Effector memory CD4-positive, alpha-beta T cell (primary cell): Measurements from ENCODE around the gene BICRA.

Source experiments
- DNase-seq, 3 donors: peaks; one replicate each; pipeline ENCODE4 v3.0.0-alpha.2; 2020
- H3K27ac ChIP-seq: 2 replicates; pipeline ENCODE4 v1.7.0; 2013; ENCODE audit warnings: mild to moderate bottlenecking, low read length, moderate library complexity; ENCODE audit not compliant: insufficient read depth, poor library complexity, severe bottlenecking
- H3K27me3 ChIP-seq: replicated peaks from 2 replicates; pipeline ENCODE4 v1.7.0; 2013; ENCODE audit warnings: mild to moderate bottlenecking, low read length; ENCODE audit not compliant: insufficient read depth, control insufficient read depth, poor library complexity, severe bottlenecking
- H3K36me3 ChIP-seq: 2 replicates; pipeline ENCODE4 v1.7.0; 2013; ENCODE audit warnings: mild to moderate bottlenecking, low read length, moderate library complexity; ENCODE audit not compliant: control insufficient read depth, insufficient read depth
- H3K4me1 ChIP-seq: 2 replicates; pipeline ENCODE4 v1.7.0; 2013; ENCODE audit warnings: low read length, mild to moderate bottlenecking; ENCODE audit not compliant: control insufficient read depth, insufficient read depth, poor library complexity, severe bottlenecking
- H3K4me3 ChIP-seq: 2 replicates; pipeline ENCODE4 v1.7.0; 2013; ENCODE audit warnings: low read length, low read depth, mild to moderate bottlenecking; ENCODE audit not compliant: insufficient read depth, poor library complexity, severe bottlenecking
- H3K9me3 ChIP-seq: 2 replicates; pipeline ENCODE4 v1.7.0; 2013; ENCODE audit warnings: mild to moderate bottlenecking, low read length, moderate library complexity; ENCODE audit not compliant: control insufficient read depth

BICRA gene

DNA sequence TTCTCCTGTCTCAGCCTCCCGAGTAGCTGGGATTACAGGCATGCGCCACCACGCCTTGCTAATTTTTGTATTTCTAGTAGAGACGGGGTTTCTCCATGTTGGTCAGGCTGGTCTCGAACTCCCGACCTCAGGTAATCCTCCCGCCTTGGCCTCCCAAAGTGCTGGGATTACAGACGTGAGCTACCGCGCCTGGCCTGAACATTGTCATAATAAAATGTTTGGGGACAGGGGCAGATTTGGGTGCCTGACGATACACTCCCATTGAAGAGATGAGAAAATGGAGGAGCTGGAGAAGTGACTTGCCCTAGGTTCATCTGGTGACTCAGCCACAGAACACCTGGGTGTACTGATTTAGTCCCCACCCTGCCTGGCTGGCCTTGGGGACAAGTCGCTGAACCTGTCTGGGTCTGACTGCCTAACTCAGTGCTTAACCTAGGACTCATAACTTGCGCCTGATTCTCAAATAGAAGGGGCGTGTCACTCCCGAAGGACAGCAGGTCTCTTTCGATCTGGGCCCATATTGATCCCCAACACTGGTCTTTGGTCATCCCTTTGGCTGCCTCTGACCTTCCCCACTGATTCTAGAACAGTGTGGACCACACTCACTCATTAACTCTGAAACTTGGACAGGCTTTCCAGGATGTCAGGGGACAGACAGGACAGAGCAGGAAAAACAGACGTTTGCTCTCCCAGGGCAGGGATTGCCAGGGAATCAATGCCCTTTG is 7.6 kb upstream of the BICRA start:
- H3K9me3 ChIP-seq, result no peaks in the 10 kb centered on the region
- no peaks in the 10 kb centered on the region for H3K27me3 ChIP-seq
- no peak for DNase-seq
- H3K4me1 ChIP-seq, result peaks cover 5% of the 10 kb centered on the region
- H3K36me3 ChIP-seq, result no peaks in the 10 kb centered on the region
- peak overlapping the region; percentile 71 for H3K27ac ChIP-seq
- no peak overlapping the region for H3K4me3 ChIP-seq

GRCh38 chr19:47603706-47604565 is 5.0 kb upstream of the BICRA start:
- Histone ChIP-seq H3K27ac (no peak overlapping the region), H3K36me3 (no peaks in the 10 kb centered on the region), H3K4me1 (peaks cover 9% of the 10 kb centered on the region), H3K9me3 (no peaks in the 10 kb centered on the region), H3K27me3 (no peaks in the 10 kb centered on the region), H3K4me3 (no peak overlapping the region)
- no peak for DNase-seq

DNA sequence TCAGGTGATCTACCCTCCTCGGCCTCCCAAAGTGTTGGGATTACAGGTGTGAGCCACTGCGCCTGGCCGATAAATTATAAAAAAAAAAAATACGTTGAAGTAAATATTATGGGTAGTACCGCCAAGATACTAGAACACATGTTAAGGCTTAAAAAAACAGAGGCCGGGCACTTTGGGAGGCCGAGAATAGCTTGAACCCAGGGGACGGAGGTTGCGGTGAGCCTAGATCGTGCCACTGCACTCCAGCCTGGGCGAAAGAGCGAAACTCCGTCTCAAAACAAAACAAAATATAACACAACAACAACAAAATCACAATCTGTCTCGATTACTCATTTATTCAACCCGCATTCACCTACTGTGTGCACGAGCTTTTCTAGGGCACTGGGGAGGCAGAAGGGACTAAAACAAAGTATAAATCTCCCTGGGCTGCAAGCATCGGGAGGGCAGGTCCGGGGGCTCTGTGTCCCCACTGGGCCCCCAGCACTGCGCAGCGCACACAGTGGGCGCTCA is 1.3 kb upstream of the BICRA start:
- no peaks in the 10 kb centered on the region for H3K27me3 ChIP-seq
- peak overlapping the region; percentile 95 for H3K4me3 ChIP-seq

GRCh38 chr19:47608074-47608918 is 638 bp upstream of the BICRA start:
- H3K27ac ChIP-seq, result peak overlapping the region; percentile 89
- H3K27me3 ChIP-seq, result no peaks in the 10 kb centered on the region
- no peaks in the 10 kb centered on the region for H3K36me3 ChIP-seq
- DNase-seq, result peak; percentile 90 to 94 (median 94)
- no peaks in the 10 kb centered on the region for H3K9me3 ChIP-seq
- peaks cover 4% of the 10 kb centered on the region for H3K4me1 ChIP-seq
- peak overlapping the region; percentile 95 for H3K4me3 ChIP-seq

More for the DNA sequence above, 1.3 kb upstream of the BICRA start:
- Histone ChIP-seq H3K27ac (peak overlapping the region; percentile 89), H3K9me3 (no peaks in the 10 kb centered on the region), H3K4me1 (peaks cover 4% of the 10 kb centered on the region), H3K36me3 (no peaks in the 10 kb centered on the region)
- DNase-seq, result no peak

- Histone ChIP-seq H3K36me3 (no peaks in the 10 kb centered on the region), H3K27ac (peak overlapping the region; percentile 89), H3K4me3 (peak overlapping the region; percentile 89), H3K9me3 (no peaks in the 10 kb centered on the region), H3K27me3 (no peaks in the 10 kb centered on the region), H3K4me1 (peaks cover 4% of the 10 kb centered on the region)
- peak; percentile 19 to 33 (median 32) for DNase-seq
Observed at GRCh38 chr19:47609906-47610894, 1.3 kb downstream of the BICRA start.

- peak overlapping the region; percentile 89 for H3K27ac ChIP-seq
- H3K4me3 ChIP-seq, result peak overlapping the region; percentile 89
- H3K4me1 ChIP-seq, result peaks cover 4% of the 10 kb centered on the region
- DNase-seq, result no peak
- no peaks in the 10 kb centered on the region for H3K9me3 ChIP-seq
- H3K27me3 ChIP-seq, result no peaks in the 10 kb centered on the region
- H3K36me3 ChIP-seq, result no peaks in the 10 kb centered on the region
Observed at GRCh38 chr19:47610902-47611301, 2.0 kb downstream of the BICRA start.

GRCh38 chr19:47613165-47614020 is 4.5 kb downstream of the BICRA start:
- no peak overlapping the region for H3K27ac ChIP-seq
- no peak for DNase-seq

DNA sequence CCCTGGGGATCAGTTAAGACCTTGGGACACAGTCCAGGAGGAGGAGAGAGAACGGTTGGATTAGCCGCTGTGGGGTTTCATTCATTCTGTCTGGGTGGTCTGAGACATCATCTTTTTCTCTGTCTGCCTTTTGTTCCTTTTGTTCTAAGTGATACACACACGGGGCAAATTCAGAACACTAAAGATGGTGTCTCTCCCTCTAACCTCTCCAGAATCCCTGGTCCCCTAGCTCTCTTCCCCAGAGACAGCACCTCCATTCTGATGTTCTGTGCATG is 5.0 kb downstream of the BICRA start:
- Histone ChIP-seq H3K27me3 (no peaks in the 10 kb centered on the region), H3K4me1 (peaks cover 5% of the 10 kb centered on the region), H3K4me3 (no peak overlapping the region), H3K27ac (no peak overlapping the region), H3K36me3 (no peaks in the 10 kb centered on the region), H3K9me3 (no peaks in the 10 kb centered on the region)
- DNase-seq, result no peak

More at GRCh38 chr19:47613165-47614020, 4.5 kb downstream of the BICRA start:
- no peaks in the 10 kb centered on the region for H3K27me3 ChIP-seq
- H3K4me3 ChIP-seq, result no peak overlapping the region
- H3K4me1 ChIP-seq, result peaks cover 5% of the 10 kb centered on the region
- H3K36me3 ChIP-seq, result no peaks in the 10 kb centered on the region
- no peaks in the 10 kb centered on the region for H3K9me3 ChIP-seq
